Sigmoid colon (tissue), 4 donors: ENCODE measurements around the gene PTGIR.

Experiments
- CTCF ChIP-seq, 4 experiments: fragments of 450-650 bp in 3 of 4; fragments of 200-600 bp in 1 of 4; IDR thresholded peaks; one replicate each; pipeline ENCODE4 v1.5.1; 2016 to 2019; ENCODE audit warnings: antibody characterized with exemption in 4 of 4, mild to moderate bottlenecking in 3 of 4, moderate library complexity in 2 of 4
- POLR2AphosphoS5 ChIP-seq, 4 donors: sonication (generic); formaldehyde crosslinking; IDR thresholded peaks; one replicate each; pipeline ENCODE4 v1.6.1; 2017; ENCODE audit warnings: antibody characterized with exemption in 4 of 4

GRCh38 chr19:46620716-46621115, 4.2 kb downstream of the PTGIR start:
- TF ChIP-seq CTCF (IDR thresholded peaks at IDR 0.05) (no peak), POLR2AphosphoS5 (IDR thresholded peaks at IDR 0.05) (peak in 1 of 4 donors; percentile 15)
